Gastrocnemius medialis (tissue), 4 donors: Measurements from ENCODE around the gene EVL. TPM values are rescaled to one million over a fixed set of nuclear protein-coding genes. Genes with fewer than 3 reads are reported as not detected.
"Not testable (repeated sequence)": the region's sequence is repeated elsewhere in the genome, so short reads cannot be mapped to it uniquely, and the experiment has no call there.

Source experiments
- ATAC-seq, 2 donors: fragments of 150-250 bp; one replicate each; pipeline ENCODE4 v1.9.1; 2016
- DNase-seq, 2 donors: peaks; one replicate each; pipeline ENCODE4 v3.0.0-alpha.2; 2019
- H3K27ac ChIP-seq, 4 donors: fragments of 200-600 bp; sonication (generic); 1 replicate in 1 of 4; 2 replicates in 3 of 4; pipeline ENCODE4 v1.5.1; 2016 to 2018; ENCODE audit warnings: mild to moderate bottlenecking in 2 of 4, moderate library complexity in 1 of 4
- H3K27me3 ChIP-seq, 3 donors: fragments of 200-600 bp; sonication (generic) in 2 of 3; 1 replicate in 1 of 3; 2 replicates in 2 of 3; pipeline versions ENCODE4 v1.5.1 to v1.6.0; 2016 to 2019; ENCODE audit warnings: mild to moderate bottlenecking in 1 of 3, moderate library complexity in 1 of 3
- H3K36me3 ChIP-seq, 2 donors: fragments of 200-600 bp; sonication (generic) in 1 of 2; one replicate each; pipeline ENCODE4 v1.5.1; 2017 to 2018
- H3K4me1 ChIP-seq, 2 donors: fragments of 200-600 bp; sonication (generic) in 1 of 2; one replicate each; pipeline ENCODE4 v1.5.1; 2016 to 2017; ENCODE audit warnings: mild to moderate bottlenecking in 2 of 2
- H3K4me3 ChIP-seq, 4 donors: fragments of 200-600 bp; sonication (generic) in 3 of 4; 1 replicate in 1 of 4; 2 replicates in 3 of 4; pipeline ENCODE4 v1.5.1; 2016 to 2019; ENCODE audit warnings: mild to moderate bottlenecking in 2 of 4
- H3K9me3 ChIP-seq, 3 donors: fragments of 200-600 bp; sonication (generic) in 2 of 3; 1 replicate in 1 of 3; 2 replicates in 2 of 3; pipeline ENCODE4 v1.5.1; 2016 to 2019
- POLR2A ChIP-seq, 2 donors: fragments of 450-650 bp; IDR thresholded peaks; one replicate each; pipeline ENCODE4 v1.6.1; 2017; ENCODE audit warnings: antibody characterized with exemption in 2 of 2, mild to moderate bottlenecking in 2 of 2, moderate library complexity in 2 of 2
- in situ Hi-C, 4 donors: fragments of 200-750 bp; cut with MboI; loops; one replicate each; pipeline versions ENCODE4 v1.15.0 to v1.8.0; 2017; ENCODE audit warnings: low sequenced_read_pairs in 4 of 4
- intact Hi-C: fragments of 100-400 bp; cut with DNase I; formaldehyde crosslinking; loops from one replicate; pipeline ENCODE4 v1.15.1; 2023; ENCODE audit warnings: low total_unique reads
- total RNA-seq, 4 donors: library from RNA; depleted of rRNA; stranded (reverse); fragments of >200 nt; gene quantifications; one replicate each; pipeline versions ENCODE4 v1.1.0 to v1.2.3, GENCODE V29; 2016
- TF ChIP-seq, protein P1 (sequence below), 5 experiments: fragments of 450-650 bp in 3 of 5; fragments of 200-600 bp in 2 of 5; sonication (generic) in 2 of 5; IDR thresholded peaks in 4 of 5; conservative IDR thresholded peaks in 1 of 5; 1 replicate in 4 of 5; 2 replicates in 1 of 5; pipeline ENCODE4 v1.5.1; 2016 to 2019; ENCODE audit warnings: antibody characterized with exemption in 5 of 5, mild to moderate bottlenecking in 3 of 5, moderate library complexity in 3 of 5

The EVL gene
- total RNA-seq, 4 donors from 2014 or later: 5.8 to 14.3 (median 9.5) TPM

GRCh38 chr14:100156776-100157175 lies 91.6 kb downstream of the EVL start:
- ATAC-seq: no peak
- DNase-seq: no peak
- TF ChIP-seq POLR2A (IDR thresholded peaks at IDR 0.05): no peak
- TF ChIP-seq, protein P1, sequence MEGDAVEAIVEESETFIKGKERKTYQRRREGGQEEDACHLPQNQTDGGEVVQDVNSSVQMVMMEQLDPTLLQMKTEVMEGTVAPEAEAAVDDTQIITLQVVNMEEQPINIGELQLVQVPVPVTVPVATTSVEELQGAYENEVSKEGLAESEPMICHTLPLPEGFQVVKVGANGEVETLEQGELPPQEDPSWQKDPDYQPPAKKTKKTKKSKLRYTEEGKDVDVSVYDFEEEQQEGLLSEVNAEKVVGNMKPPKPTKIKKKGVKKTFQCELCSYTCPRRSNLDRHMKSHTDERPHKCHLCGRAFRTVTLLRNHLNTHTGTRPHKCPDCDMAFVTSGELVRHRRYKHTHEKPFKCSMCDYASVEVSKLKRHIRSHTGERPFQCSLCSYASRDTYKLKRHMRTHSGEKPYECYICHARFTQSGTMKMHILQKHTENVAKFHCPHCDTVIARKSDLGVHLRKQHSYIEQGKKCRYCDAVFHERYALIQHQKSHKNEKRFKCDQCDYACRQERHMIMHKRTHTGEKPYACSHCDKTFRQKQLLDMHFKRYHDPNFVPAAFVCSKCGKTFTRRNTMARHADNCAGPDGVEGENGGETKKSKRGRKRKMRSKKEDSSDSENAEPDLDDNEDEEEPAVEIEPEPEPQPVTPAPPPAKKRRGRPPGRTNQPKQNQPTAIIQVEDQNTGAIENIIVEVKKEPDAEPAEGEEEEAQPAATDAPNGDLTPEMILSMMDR (IDR thresholded peaks at IDR 0.05 in 4 of 5, conservative IDR thresholded peaks at IDR 0.05 in 1 of 5): no peak
- in situ Hi-C loops: no loop called here
- peaks cover 0 to 5% (median 0%) of the 10 kb centered on the region in 3 donors for H3K9me3 ChIP-seq
- peaks cover 25 to 42% (median 30%) of the 10 kb centered on the region in 3 donors for H3K27me3 ChIP-seq
- no peak overlapping the region for H3K27ac ChIP-seq
- intact Hi-C loops: no loop called here
- H3K4me3 ChIP-seq: no peak overlapping the region
- no peaks in the 10 kb centered on the region for H3K36me3 ChIP-seq
- H3K4me1 ChIP-seq: peaks cover 0 to 4% of the 10 kb centered on the region in 2 donors

- in situ Hi-C loops, intact Hi-C loops, H3K4me3 ChIP-seq, H3K9me3 ChIP-seq, ATAC-seq, H3K27ac ChIP-seq, H3K4me1 ChIP-seq, H3K36me3 ChIP-seq, DNase-seq: not testable (repeated sequence)
- peaks cover 25 to 42% (median 30%) of the 10 kb centered on the region in 3 donors for H3K27me3 ChIP-seq
These were observed 92.5 kb downstream of the EVL start for GRCh38 chr14:100157548-100158232.

- DNase-seq (no peak), ATAC-seq (no peak)
- intact Hi-C loops (no loop called here), in situ Hi-C loops (no loop called here)
- Histone ChIP-seq H3K36me3 (no peaks in the 10 kb centered on the region), H3K4me3 (peak overlapping the region in 3 of 4 donors; percentile 40 to 57 (median 48)), H3K4me1 (peaks cover 0 to 4% of the 10 kb centered on the region in 2 donors), H3K9me3 (peaks cover 0 to 5% (median 0%) of the 10 kb centered on the region in 3 donors), H3K27ac (no peak overlapping the region), H3K27me3 (peaks cover 25 to 42% (median 30%) of the 10 kb centered on the region in 3 donors)
- TF ChIP-seq, protein P1 (IDR thresholded peaks at IDR 0.05 in 4 of 5, conservative IDR thresholded peaks at IDR 0.05 in 1 of 5): no peak
- TF ChIP-seq POLR2A (IDR thresholded peaks at IDR 0.05): no peak
These were observed 93.4 kb downstream of the EVL start for GRCh38 chr14:100158566-100159093.

DNA sequence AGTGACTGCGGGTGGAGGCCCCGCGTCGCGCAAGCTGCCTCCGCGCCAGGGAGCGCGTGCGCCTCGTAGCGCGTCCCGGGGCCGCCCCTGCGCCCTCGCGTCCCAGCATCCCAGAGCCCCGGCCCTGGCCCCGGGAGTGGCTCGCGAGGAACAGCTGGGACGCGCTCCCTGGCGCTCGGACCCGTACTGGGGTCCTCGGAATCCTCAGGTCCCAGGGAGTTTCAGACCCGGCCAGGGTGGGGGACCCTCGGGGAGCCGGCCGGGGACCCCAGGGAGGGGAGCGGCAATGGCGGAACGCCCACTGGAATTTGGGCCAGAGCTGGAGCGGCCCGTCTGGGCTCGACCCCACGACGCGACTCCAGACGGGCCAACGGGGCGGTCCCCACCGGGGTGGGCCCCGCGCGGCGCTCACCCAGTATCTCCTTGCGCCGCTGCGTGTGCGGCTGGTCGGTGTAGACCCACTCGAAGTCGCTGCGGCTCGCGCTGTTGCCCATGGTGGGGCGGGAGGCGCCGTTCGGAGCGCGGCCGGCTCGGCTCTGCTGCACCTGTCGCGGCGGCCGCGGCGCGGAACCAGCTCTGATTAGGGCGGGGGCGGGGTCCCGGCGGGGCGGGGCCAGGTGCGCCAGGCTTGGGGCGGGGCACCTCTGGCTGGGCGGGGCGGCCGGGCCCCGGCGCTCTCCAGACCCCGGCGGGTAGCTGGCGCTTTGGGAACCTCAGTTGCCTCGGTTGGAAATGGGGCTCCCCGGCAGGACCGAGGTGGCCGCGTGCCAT lies 94.1 kb downstream of the EVL start, which contains the start of gene DEGS2:
Gene DEGS2 (minus strand): TSS at position 552 of the 771 bp plus-strand sequence. CDS start 58 bp downstream, at position 494.
- intact Hi-C loops: no loop called here
- Histone ChIP-seq H3K27me3 (peaks cover 25 to 42% (median 30%) of the 10 kb centered on the region in 3 donors), H3K27ac (no peak within 1 kb of the TSS), H3K4me1 (peaks cover 0 to 4% of the 10 kb centered on the region in 2 donors), H3K9me3 (peaks cover 0 to 5% (median 0%) of the 10 kb centered on the region in 3 donors), H3K4me3 (peak within 1 kb of the TSS; percentile 35 to 57 (median 44)), H3K36me3 (no peaks in the 10 kb centered on the region)
- in situ Hi-C loops: no loop called here
- ATAC-seq (peak in 1 of 2 donors; percentile 41), DNase-seq (no peak)
- TF ChIP-seq, protein P1 (IDR thresholded peaks at IDR 0.05 in 4 of 5, conservative IDR thresholded peaks at IDR 0.05 in 1 of 5): no peak
